GM19193 (cell line): ENCODE results near the gene AP3S1.

Experiments
- POLR2A ChIP-seq: IDR thresholded peaks from 4 replicates; pipeline ENCODE4 v1.6.1; 2011; ENCODE audit not compliant: insufficient read depth, insufficient read length; ENCODE audit errors: extremely low read depth

AP3S1 gene

DNA sequence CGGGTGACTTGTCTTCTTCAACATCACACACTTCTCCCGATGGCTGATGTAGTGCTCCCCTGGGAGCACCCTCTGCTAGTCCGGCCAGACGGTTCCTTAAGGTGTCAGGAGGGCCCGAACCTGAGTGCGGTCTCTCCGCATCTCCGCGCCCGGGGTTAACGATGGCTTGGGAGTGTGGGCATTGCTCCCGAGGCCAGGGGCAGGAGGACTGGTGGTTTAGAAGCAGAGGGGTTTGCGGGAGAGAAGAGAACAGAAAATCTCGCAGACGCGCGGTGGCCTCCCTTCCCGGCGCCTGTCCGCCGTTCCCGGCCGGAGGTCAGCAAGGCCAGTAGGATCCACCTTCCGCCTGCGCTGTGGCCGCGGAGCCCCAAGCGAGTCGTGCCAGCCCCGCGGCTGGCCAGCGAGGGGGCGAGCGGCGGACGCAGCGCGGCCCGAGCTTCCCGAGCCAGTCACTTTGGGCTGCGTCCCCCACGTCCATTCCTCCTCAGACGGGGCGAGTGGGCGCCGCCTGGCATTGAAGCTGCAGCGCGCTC is 26.0 kb upstream of the AP3S1 start:
- TF ChIP-seq POLR2A, result no peak

DNA sequence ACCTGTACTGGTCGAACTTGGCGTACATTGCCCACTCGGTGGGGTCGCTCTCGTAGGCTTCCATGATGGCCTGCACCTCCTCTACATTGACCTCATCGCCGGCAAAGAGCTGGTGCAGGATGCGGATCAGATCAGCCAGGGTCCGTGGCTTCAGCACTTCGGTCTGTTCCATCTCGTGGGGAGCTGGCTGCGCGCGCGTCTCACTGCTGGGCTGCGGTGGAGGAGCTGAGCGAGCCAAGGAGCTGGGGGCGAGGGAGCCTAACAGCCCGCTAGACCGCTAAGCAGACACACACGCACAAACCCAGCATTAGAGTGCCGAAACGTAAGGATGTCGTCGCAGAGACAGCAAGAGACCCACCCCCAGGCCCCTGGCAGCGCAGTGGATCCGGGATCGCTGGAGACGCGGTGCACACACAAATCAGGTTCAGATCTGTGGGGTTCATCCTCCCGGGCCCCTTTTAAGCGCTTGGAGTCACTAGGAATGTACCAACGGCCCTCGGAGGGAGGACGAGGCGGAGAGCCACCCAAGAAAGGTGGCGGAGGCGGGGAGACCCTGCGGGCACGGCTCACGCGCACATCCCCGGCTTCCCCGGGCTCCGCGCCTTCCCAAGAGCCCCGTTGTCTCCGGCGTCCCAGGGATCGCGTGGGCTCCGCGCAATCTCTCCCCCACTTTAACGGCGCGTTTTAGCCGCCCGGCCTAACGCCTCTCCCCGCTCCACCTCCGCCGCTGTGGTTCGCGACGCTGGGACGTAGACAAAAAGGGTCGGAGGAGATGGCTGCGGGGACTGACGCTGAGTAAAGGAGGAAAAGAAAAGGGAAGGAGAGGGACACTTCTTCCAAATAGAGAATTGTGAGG is 25.3 kb upstream of the AP3S1 start, which contains the start of gene CDO1:
Gene CDO1 (minus strand): TSS at position 434 of the 856 bp plus-strand sequence. CDS start 262 bp downstream, at position 172.
- TF ChIP-seq POLR2A, result no peak

DNA sequence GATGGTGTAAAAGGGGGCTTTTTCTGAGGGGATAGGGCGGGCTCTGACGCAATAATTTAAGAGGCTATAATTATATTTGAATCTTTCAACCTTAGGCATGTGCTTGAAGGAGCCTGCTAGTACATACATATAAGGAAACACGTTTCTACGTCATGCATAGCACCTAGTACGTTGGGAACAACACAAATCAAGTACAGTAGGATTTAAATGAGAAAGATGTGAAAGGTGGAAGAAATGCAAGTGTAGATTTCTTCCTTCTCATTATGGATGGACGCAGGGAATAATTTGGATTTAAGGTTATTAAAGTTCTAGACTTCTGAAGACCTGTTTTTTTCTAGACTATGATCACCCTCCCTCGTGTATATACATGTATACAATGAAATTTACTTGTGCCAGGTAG is 24.3 kb upstream of the AP3S1 start:
- no peak for TF ChIP-seq POLR2A

DNA sequence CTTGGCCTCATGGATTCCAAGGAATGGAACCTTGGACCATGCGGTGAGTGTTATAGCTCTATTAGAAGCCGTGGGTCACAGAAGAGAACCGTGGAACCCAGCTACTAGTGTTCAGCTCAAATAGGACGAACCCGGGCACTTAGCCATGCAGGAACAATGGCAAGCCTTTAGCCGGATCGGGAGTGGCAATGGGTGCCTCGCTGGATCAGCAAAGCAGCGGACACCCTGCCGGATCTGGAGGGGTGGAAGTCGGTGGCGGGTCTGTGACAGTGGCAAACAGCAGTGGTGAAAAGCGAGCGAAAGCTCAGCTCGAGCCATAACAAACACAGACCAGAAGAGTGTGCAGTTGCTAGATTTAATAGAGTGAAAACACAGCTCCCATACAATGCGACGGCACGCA is 22.9 kb upstream of the AP3S1 start:
- no peak for TF ChIP-seq POLR2A

- TF ChIP-seq POLR2A, result no peak
Measured at GRCh38 chr5:115820846-115821245, 20.9 kb upstream of the AP3S1 start.

- TF ChIP-seq POLR2A, result no peak
Measured at GRCh38 chr5:115825948-115826347, 15.8 kb upstream of the AP3S1 start.

DNA sequence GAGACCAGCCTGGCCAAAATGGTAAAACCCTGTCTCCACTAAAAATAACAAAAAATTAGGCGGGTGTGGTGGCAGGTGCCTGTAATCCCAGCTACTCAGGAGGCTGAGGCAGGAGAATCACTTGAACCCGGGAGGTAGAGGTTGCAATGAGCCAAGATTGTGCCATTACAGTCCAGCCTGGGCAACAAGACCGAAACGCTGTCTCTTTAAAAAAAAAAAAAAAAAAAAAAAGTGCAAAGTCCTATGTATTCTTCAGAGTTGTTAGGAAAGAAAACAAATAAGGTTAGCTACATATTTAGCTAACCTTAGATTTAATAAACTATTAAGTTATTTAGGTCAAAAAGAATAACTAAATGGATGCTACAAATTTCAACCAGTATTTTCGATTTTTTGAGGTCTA is 11.8 kb upstream of the AP3S1 start:
- TF ChIP-seq POLR2A, result no peak

GRCh38 chr5:115831163-115831768 is 10.5 kb upstream of the AP3S1 start:
- TF ChIP-seq POLR2A, result no peak

GRCh38 chr5:115835481-115835880 is 6.3 kb upstream of the AP3S1 start:
- TF ChIP-seq POLR2A, result no peak

DNA sequence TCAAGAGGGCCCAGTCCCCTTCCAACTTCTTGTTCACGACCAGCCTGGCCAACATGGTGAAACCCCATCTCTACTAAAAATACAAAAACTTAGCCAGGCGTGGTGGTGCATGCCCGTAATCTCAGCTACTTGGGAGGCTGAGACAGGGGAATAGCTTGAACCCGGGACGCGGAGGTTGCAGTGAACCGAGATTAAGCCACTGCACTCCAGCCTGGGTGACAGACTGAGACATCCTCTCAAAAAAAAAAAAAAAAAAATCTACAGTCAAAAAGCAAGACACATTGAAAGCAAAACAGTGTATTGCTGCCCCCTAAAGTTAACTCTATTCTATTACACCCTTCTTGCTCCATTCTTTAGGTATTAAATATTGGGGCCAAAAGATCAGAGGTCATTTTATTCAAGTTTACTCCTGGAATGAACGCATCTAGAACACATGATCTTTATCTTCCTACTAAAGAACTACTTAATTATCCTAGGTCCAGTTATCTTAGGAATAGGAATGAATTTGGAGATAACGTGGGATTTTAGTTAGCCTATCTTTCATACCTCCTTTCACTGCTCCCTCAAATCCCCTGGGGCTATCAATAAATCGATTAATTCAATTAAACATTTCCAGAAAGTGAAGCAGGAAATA is 2.7 kb upstream of the AP3S1 start:
- TF ChIP-seq POLR2A, result no peak

GRCh38 chr5:115840873-115841272 is 862 bp upstream of the AP3S1 start:
- TF ChIP-seq POLR2A, result no peak

DNA sequence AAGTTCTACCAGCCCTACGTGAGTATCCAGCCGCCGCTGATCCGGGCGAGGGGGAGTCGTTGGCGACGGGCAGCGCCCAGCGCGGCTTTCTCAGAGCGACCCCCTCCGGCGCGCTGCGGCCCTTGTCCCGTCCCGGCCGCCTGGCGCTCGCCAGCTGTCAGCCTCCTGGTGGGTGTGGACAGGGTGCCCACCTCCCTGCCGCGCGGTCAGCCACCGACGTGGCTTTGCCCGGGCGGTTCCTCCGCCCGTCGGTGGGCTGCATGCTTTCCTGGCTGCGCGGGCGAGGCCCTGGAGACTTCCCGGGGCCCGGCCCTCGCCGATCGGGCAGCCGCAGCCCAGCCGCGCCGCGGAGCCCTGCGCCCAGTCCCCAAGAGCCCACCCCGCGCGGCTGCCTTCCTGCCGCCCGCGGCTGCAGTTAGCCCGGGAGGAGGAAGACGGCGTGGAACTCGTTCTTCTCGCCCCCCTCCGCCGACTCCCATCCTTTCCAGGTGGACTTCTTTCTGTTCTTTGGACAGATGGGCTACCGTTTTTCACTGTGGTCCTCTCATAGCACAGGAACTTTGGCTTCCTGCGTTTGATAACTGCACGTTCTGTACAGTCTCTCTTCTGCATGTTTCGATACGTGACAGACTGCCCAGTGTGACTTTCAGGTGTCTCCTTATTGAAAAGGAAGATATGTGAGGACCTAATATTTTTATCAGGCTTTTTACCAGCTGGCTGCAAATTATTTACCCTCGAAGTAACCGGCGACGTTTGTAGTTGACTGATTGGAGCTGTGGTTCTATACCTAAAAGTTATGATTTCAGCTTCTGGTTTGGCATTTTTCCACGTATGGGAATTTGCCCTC is 577 bp downstream of the AP3S1 start:
- no peak for TF ChIP-seq POLR2A

- no peak for TF ChIP-seq POLR2A
Measured at GRCh38 chr5:115842952-115843351, 1.2 kb downstream of the AP3S1 start.

DNA sequence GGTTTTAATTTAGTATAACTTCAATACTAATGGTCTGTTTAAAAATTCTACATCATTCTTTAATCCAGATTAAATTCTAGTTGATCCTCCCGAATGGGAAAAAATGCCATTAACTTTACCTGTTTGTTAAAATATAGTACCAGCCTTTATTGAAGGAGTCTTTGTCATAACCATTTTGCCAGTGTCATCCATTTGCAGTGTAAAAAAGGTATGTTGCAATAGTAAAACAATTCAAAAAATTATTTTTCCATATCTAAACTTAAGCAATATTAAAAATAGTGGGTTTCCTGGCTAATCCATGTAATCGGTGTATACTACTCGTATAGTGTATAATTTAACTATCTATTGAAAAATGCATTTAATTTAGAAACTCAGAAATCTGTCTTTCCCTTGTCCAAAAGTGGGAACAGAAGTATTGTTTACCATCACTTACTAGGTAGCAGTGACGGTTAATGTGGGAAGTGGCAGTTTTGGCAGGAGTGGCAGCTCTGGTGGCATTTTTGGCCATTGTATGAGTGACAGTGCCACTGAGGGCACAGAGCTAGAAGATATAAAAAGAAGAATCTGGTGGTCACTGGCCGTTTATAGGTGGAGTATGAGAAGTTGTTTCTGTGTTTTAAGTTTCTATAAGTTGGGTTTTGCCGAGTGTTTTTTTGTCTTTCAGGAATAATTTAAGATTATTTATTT is 1.9 kb downstream of the AP3S1 start:
- no peak for TF ChIP-seq POLR2A
